ENCODE results near the gene MRGPRX1. TPM values are rescaled to one million over a fixed set of nuclear protein-coding genes. Genes with fewer than 3 reads are reported as not detected.
A peak's percentile ranks its signal among the peaks of the same experiment; 100 is the strongest.

MRGPRX1 gene
- polyA plus RNA-seq, 1 donor (not counting 4 experiments of a cell fraction or from before 2014, with no cell fraction given): not detected

DNA sequence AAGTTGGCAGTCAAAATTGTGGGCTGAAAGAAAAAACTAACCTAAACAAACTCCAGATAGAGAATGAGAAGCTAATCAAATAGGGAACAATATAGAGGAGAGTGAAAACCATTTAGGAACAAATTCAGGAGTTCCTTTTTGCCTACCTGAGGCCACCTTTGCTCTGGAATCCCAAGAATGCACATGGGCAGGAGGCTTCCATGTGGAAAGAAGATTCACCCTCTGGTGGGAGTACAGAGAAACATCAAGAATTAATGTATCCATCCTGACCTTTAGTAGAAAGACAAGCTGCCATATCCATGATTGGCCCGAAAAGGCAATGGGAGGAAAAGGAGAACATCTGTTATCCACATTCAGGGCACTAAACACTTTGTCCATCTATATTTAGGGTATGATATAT, 35.0 kb upstream of the MRGPRX1 start:
- no peaks in the 10 kb centered on the region for H3K36me3 ChIP-seq (ENCODE audit: control insufficient read depth in 2 of 2, extremely low read depth in 1 of 2, insufficient read depth in 2 of 2, low read length in 2 of 2)
- DNase-seq (ENCODE audit: low read depth, low spot score) (no peak), FAIRE-seq (peak; percentile 5)
- no peak overlapping the region for H3K4me2 ChIP-seq (ENCODE audit: control insufficient read depth, extremely low read depth, insufficient read depth, low read depth, low read length)
- TF ChIP-seq, protein P1, sequence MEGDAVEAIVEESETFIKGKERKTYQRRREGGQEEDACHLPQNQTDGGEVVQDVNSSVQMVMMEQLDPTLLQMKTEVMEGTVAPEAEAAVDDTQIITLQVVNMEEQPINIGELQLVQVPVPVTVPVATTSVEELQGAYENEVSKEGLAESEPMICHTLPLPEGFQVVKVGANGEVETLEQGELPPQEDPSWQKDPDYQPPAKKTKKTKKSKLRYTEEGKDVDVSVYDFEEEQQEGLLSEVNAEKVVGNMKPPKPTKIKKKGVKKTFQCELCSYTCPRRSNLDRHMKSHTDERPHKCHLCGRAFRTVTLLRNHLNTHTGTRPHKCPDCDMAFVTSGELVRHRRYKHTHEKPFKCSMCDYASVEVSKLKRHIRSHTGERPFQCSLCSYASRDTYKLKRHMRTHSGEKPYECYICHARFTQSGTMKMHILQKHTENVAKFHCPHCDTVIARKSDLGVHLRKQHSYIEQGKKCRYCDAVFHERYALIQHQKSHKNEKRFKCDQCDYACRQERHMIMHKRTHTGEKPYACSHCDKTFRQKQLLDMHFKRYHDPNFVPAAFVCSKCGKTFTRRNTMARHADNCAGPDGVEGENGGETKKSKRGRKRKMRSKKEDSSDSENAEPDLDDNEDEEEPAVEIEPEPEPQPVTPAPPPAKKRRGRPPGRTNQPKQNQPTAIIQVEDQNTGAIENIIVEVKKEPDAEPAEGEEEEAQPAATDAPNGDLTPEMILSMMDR (optimal IDR thresholded peaks at IDR 0.05 in 1 of 3, IDR thresholded peaks at IDR 0.05 in 1 of 3, conservative IDR thresholded peaks at IDR 0.05 in 1 of 3; ENCODE audit: extremely low read depth in 1 of 3, insufficient read depth in 2 of 3, low read length in 3 of 3): no peak
- H3K4me1 ChIP-seq (ENCODE audit: control insufficient read depth, extremely low read depth, insufficient read depth, low read length): no peaks in the 10 kb centered on the region
- H3K9me3 ChIP-seq (ENCODE audit: control insufficient read depth, low read depth, low read length): no peaks in the 10 kb centered on the region
- H3K27me3 ChIP-seq (ENCODE audit: control insufficient read depth, extremely low read depth, insufficient read depth, low read length): no peaks in the 10 kb centered on the region
- no peaks in the 10 kb centered on the region for H3K79me2 ChIP-seq (ENCODE audit: control insufficient read depth, insufficient read depth, low read length)
- no peak overlapping the region for H3K4me3 ChIP-seq (ENCODE audit: control insufficient read depth in 2 of 3, extremely low read depth in 1 of 3, insufficient read depth in 2 of 3, low read depth in 1 of 3, low read length in 3 of 3)
- H3K9ac ChIP-seq (ENCODE audit: control insufficient read depth, extremely low read depth, insufficient read depth, low read length): no peak overlapping the region
- no peak overlapping the region for H2AFZ ChIP-seq (ENCODE audit: control insufficient read depth, low read length)
- dilution Hi-C loops (cut with MboI; ENCODE audit: extremely low pct_ligation_motif_present, low sequenced_read_pairs): no loop called here
- H3K27ac ChIP-seq (ENCODE audit: control insufficient read depth, insufficient read depth, low read length): no peak overlapping the region
- no peaks in the 10 kb centered on the region for H3K9me1 ChIP-seq (ENCODE audit: control insufficient read depth, extremely low read depth, insufficient read depth, low read length)
- H4K20me1 ChIP-seq (ENCODE audit: control insufficient read depth, extremely low read depth, insufficient read depth, low read length): no peaks in the 10 kb centered on the region

DNA sequence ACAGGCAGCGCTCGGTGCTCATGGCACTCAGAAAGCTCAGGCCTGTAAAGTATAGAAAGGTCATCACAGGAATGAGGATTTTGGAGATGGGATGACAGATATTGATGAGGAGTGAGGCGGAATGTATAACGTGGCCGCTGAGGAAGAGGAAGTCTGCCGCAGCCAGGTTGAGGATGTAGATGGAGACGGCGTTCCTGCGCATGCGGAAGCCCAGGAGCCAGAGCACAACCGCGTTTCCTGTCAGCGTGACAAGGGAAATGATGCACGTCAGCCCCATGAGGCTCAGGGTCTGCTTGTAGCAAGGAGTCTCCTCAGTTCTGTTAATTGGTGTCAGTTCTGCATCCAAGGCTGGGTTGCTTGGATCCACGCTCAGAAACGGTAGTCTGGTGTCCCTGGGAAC, 33.1 kb upstream of the MRGPRX1 start:
- no peak for TF ChIP-seq EZH2 (IDR thresholded peaks at IDR 0.05; ENCODE audit: low read length)
- TF ChIP-seq, protein P1 (optimal IDR thresholded peaks at IDR 0.05 in 1 of 3, IDR thresholded peaks at IDR 0.05 in 1 of 3, conservative IDR thresholded peaks at IDR 0.05 in 1 of 3; ENCODE audit: extremely low read depth in 1 of 3, insufficient read depth in 2 of 3, low read length in 3 of 3): no peak
- no peaks in the 10 kb centered on the region for H3K9me3 ChIP-seq (ENCODE audit: control insufficient read depth, low read depth, low read length)
- no peaks in the 10 kb centered on the region for H4K20me1 ChIP-seq (ENCODE audit: control insufficient read depth, extremely low read depth, insufficient read depth, low read length)
- H3K27ac ChIP-seq (ENCODE audit: control insufficient read depth, insufficient read depth, low read length): no peak overlapping the region
- no peaks in the 10 kb centered on the region for H3K36me3 ChIP-seq (ENCODE audit: control insufficient read depth in 2 of 2, extremely low read depth in 1 of 2, insufficient read depth in 2 of 2, low read length in 2 of 2)
- no peak for DNase-seq (ENCODE audit: low read depth, low spot score)
- no peaks in the 10 kb centered on the region for H3K4me1 ChIP-seq (ENCODE audit: control insufficient read depth, extremely low read depth, insufficient read depth, low read length)
- no peaks in the 10 kb centered on the region for H3K79me2 ChIP-seq (ENCODE audit: control insufficient read depth, insufficient read depth, low read length)
- no peak overlapping the region for H3K9ac ChIP-seq (ENCODE audit: control insufficient read depth, extremely low read depth, insufficient read depth, low read length)
- dilution Hi-C loops (cut with MboI; ENCODE audit: extremely low pct_ligation_motif_present, low sequenced_read_pairs): no loop called here
- no peak for FAIRE-seq
- no peak overlapping the region for H3K4me3 ChIP-seq (ENCODE audit: control insufficient read depth in 2 of 3, extremely low read depth in 1 of 3, insufficient read depth in 2 of 3, low read depth in 1 of 3, low read length in 3 of 3)
- H2AFZ ChIP-seq (ENCODE audit: control insufficient read depth, low read length): no peak overlapping the region
- no peaks in the 10 kb centered on the region for H3K27me3 ChIP-seq (ENCODE audit: control insufficient read depth, extremely low read depth, insufficient read depth, low read length)
- H3K9me1 ChIP-seq (ENCODE audit: control insufficient read depth, extremely low read depth, insufficient read depth, low read length): no peaks in the 10 kb centered on the region
- no peak overlapping the region for H3K4me2 ChIP-seq (ENCODE audit: control insufficient read depth, extremely low read depth, insufficient read depth, low read depth, low read length)

All from keratinocyte (primary cell).